ENCODE measurements around the gene HCFC1R1. TPM values are rescaled to one million over a fixed set of nuclear protein-coding genes. Genes with fewer than 3 reads are reported as not detected.

Gene HCFC1R1
- total RNA-seq, 3 donors from 2014 or later (not counting 1 experiment from before 2014, with no cell fraction given), result 15.4 to 21.8 (median 16.0) TPM

DNA sequence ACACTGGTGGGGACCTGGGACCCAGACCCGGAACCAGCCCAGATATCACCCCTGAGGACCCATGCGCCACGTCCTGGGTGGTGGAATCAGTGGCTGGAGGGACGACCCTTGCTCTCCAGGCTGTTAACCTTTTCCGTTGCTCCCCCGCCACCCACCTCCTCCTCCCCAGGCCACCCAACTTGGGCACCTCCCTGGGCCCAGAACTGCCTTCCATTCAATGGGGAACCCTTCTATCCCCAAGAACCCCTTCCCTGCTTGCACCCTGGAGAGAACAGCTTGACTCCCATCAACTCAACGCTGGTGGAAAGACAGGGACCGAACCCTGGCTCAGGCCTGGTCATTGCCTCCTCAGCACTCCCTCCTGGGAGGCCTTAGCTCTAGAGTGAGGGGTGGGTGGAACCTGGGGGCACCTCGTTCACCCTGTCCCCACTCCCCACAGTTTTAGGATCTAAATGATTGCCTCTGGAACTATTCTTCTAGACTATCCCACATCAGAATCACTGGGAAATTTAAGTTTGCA lies 36.0 kb upstream of the HCFC1R1 start:
- TF ChIP-seq CTCF (IDR thresholded peaks at IDR 0.05), result no peak
- peak overlapping the region; percentile 84 to 90 for H3K27ac Mint-ChIP-seq
- WGBS (ENCODE audit: insufficient coverage), result 40% methylated on average over 8 of the region's 9 CpGs
- intact Hi-C loops (cut with micrococcal nuclease), result loop anchor here (1.0 to 5.0 kb wide), 3 partner anchors 38 to 107 kb away; partner anchors contain the start of gene ZSCAN10
- H3K36me3 ChIP-seq (ENCODE audit: control insufficient read depth, insufficient read depth, low read length), result peaks cover 11% of the 10 kb centered on the region
- peak overlapping the region; percentile 36 for H3K4me3 ChIP-seq (ENCODE audit: low read length)
- peaks cover 17 to 55% of the 10 kb centered on the region in 2 donors for H3K4me1 Mint-ChIP-seq
- no peaks in the 10 kb centered on the region for H3K36me3 Mint-ChIP-seq
- H3K4me1 ChIP-seq (ENCODE audit: control insufficient read depth, insufficient read depth, low read length), result peaks cover 56% of the 10 kb centered on the region
- no peak for DNase-seq
- no peaks in the 10 kb centered on the region for H3K27me3 ChIP-seq (ENCODE audit: control insufficient read depth, insufficient read depth, low read length)
- no peaks in the 10 kb centered on the region for H3K9me3 ChIP-seq (ENCODE audit: control insufficient read depth, insufficient read depth, low read length)
- no peak for ATAC-seq
- peak overlapping the region; percentile 73 for H3K27ac ChIP-seq (ENCODE audit: low read length)
- peak overlapping the region; percentile 89 for H3K4me3 Mint-ChIP-seq
- no peaks in the 10 kb centered on the region for H3K27me3 Mint-ChIP-seq (ENCODE audit: low read depth in 2 of 2)
- no peaks in the 10 kb centered on the region for H3K9me3 Mint-ChIP-seq

GRCh38 chr16:3059041-3059722 lies 35.4 kb upstream of the HCFC1R1 start:
- H3K27me3 Mint-ChIP-seq (ENCODE audit: low read depth in 2 of 2), result no peaks in the 10 kb centered on the region
- no peaks in the 10 kb centered on the region for H3K9me3 Mint-ChIP-seq
- Histone ChIP-seq H3K9me3 (ENCODE audit: control insufficient read depth, insufficient read depth, low read length) (no peaks in the 10 kb centered on the region), H3K36me3 (ENCODE audit: control insufficient read depth, insufficient read depth, low read length) (peaks cover 11% of the 10 kb centered on the region), H3K27me3 (ENCODE audit: control insufficient read depth, insufficient read depth, low read length) (no peaks in the 10 kb centered on the region), H3K4me1 (ENCODE audit: control insufficient read depth, insufficient read depth, low read length) (peaks cover 56% of the 10 kb centered on the region), H3K27ac (ENCODE audit: low read length) (peak overlapping the region; percentile 81), H3K4me3 (ENCODE audit: low read length) (peak overlapping the region; percentile 93)
- intact Hi-C loops (cut with micrococcal nuclease), result loop anchor here (1.0 to 5.0 kb wide), 3 partner anchors 38 to 107 kb away; partner anchors contain the start of gene ZSCAN10
- peaks cover 22 to 57% of the 10 kb centered on the region in 2 donors for H3K4me1 Mint-ChIP-seq
- H3K27ac Mint-ChIP-seq, result peak overlapping the region; percentile 84 to 90
- WGBS (ENCODE audit: insufficient coverage), result under 1% methylated on average over 67 of the region's 67 CpGs
- H3K36me3 Mint-ChIP-seq, result no peaks in the 10 kb centered on the region
- TF ChIP-seq CTCF (IDR thresholded peaks at IDR 0.05), result peak; percentile 92
- peak overlapping the region; percentile 93 for H3K4me3 Mint-ChIP-seq
- DNase-seq (peak; percentile 90 to 95), ATAC-seq (peak; percentile 92 to 97 (median 94))

- peaks cover 60% of the 10 kb centered on the region for H3K4me1 ChIP-seq (ENCODE audit: control insufficient read depth, insufficient read depth, low read length)
- ATAC-seq, result peak; percentile 46 to 54 (median 52)
- peak overlapping the region; percentile 81 for H3K27ac ChIP-seq (ENCODE audit: low read length)
- peak in 1 of 2 donors; percentile 76 for DNase-seq
- H3K4me3 ChIP-seq (ENCODE audit: low read length), result peak overlapping the region; percentile 93
- Mint-ChIP-seq H3K27ac (peak overlapping the region; percentile 84 to 90), H3K9me3 (no peaks in the 10 kb centered on the region), H3K4me1 (peaks cover 30 to 60% of the 10 kb centered on the region in 2 donors), H3K4me3 (peak overlapping the region; percentile 93), H3K27me3 (ENCODE audit: low read depth in 2 of 2) (no peaks in the 10 kb centered on the region), H3K36me3 (no peaks in the 10 kb centered on the region)
- intact Hi-C loops (cut with micrococcal nuclease), result loop anchor here (1.0 to 5.0 kb wide), 3 partner anchors 39 to 108 kb away; partner anchors contain the start of gene ZSCAN10
- H3K9me3 ChIP-seq (ENCODE audit: control insufficient read depth, insufficient read depth, low read length), result no peaks in the 10 kb centered on the region
- 5% methylated on average over 77 of the region's 77 CpGs for WGBS (ENCODE audit: insufficient coverage)
- peaks cover 15% of the 10 kb centered on the region for H3K36me3 ChIP-seq (ENCODE audit: control insufficient read depth, insufficient read depth, low read length)
- no peak for TF ChIP-seq CTCF (IDR thresholded peaks at IDR 0.05)
- H3K27me3 ChIP-seq (ENCODE audit: control insufficient read depth, insufficient read depth, low read length), result no peaks in the 10 kb centered on the region
Observed at GRCh38 chr16:3058139-3059030, 34.6 kb upstream of the HCFC1R1 start.

Measured in natural killer cell (primary cell).